HG03139 (cell line): ENCODE measurements around the gene TMEM242.

Source experiments
- ATAC-seq: cut with Tn5 transposase; IDR thresholded peaks from one replicate; pipeline ENCODE4 v1.9.1; 2021; ENCODE audit not compliant: unreplicated experiment

The TMEM242 gene

GRCh38 chr6:157291356-157291755, 32.0 kb downstream of the TMEM242 start:
- no peak for ATAC-seq

DNA sequence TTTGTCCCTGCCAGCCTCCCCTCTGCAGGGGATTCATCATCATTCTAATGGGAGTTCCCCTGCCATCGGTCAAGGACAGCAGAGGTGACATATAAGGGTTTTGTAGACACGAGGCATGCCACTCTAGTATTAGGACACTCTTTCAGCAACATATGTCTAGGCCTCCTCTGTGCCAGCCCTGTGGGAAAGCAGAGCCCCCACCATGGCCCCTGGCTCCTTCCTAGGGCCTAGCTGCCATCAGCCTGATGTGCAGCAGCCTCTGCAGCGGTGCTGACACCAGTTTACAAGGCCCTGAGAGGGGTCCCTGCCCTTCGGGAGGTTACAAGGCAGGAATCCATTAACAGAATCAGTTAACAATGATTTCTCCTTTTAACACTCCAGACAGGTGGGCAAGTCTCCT, 32.5 kb downstream of the TMEM242 start:
- ATAC-seq: no peak

- no peak for ATAC-seq
These were observed 33.6 kb downstream of the TMEM242 start for GRCh38 chr6:157289764-157290163.

DNA sequence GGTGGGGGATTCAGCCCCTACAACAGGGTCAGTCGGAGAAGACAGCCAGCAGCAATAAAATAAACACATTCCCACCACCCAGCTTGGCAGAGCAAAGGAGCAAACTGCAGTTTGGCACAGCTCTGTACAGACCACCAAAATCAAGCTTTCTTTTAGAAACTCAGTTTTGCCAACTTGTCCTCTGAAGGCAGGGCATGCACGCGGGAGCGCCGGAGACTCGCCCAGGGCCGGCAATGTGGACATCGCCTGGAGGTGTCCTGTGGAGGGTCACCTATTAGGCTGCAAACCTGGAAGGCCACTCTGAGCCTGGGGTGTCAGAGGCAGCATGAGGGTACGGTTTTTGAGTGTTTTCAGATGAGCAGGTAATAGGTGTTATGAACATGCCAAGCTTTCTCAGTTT, 34.7 kb downstream of the TMEM242 start:
- no peak for ATAC-seq

DNA sequence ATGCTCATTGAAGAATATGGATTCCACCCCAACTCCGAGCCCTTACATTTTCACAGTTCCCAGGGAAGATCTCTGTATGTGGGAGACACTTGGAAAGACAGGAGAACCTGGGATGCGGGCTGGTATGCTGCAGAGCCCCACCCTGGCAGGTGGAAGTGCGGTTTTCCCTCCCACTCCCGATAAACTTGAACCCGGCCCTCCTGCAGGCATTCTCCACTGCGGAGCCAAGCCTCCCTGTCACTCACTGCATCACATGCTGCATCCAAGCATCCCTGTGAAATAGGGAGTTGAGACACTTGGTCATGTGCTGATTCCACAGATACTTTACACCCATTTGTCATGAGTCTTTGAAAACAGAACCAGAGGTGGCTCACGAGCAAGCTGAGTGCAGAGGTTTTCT, 35.4 kb downstream of the TMEM242 start:
- no peak for ATAC-seq

DNA sequence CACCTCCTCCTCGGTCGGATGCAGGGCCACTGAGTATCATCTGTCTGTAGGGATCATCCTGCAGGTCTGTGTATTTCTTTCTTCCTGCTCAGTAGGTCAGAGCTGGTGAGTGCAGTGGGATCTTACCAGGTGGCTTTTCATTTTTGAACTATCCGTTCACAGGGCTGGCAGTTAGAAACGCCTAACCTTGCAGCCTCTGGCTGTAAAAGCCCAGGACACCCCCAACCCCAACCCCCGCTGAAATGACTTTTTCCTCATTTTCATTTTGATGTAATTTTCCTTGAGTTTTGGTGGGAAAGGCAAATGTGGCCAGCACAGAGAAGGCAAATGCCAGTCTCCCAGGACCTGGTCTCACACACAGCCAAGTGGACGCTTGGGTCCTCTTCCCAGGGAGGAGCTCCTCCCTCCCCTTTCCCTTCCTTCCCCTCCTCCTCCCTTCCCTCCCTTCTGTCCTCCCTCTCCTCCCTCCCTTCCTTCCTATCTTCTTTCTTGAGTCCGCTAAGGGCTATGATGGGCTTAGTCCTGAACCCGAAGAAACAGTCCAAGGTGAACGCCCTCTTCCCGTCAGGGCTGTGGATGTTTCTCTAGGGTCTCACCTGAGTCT, 36.0 kb downstream of the TMEM242 start:
- no peak for ATAC-seq

GRCh38 chr6:157285422-157285779, 37.9 kb downstream of the TMEM242 start:
- no peak for ATAC-seq

- ATAC-seq: no peak
These were observed 38.4 kb downstream of the TMEM242 start for GRCh38 chr6:157284738-157285421.

DNA sequence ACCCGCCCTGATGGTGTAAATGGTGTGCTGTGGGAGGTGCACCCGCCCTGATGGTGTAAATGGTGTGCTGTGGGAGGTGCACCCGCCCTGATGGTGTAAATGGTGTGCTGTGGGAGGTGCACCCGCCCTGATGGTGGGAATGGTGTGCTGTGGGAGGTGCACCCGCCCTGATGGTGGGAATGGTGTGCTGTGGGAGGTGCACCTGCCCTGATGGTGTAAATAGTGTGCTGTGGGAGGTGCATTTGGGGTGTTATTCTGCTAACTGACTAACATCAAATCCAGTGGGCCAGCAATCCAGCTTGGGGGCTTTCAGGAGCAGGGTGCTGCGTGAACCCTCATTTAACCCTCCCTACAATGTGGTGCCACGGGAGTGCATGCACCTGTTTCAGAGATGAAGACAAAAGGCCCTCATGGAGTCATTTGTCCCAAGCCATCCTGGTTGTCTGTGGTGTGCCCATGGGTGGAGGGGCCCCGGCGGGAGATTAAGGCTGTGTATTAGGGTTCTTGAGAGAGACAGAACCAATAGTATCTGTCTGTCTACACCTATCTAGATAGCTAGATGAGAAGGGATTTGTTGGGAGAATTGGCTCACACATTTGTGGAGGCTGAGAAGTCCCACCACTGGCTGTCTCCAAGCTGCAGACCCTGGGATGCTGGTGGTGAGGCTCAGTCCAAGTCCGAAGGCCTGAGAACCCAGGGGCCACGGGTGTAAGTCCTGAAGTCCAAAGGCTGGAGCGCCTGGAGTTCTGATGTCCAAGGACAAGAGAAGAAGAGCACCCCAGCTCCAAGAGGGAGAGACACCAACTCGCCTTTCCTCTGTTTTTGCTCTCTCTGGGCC, 39.2 kb downstream of the TMEM242 start:
- ATAC-seq: no peak

DNA sequence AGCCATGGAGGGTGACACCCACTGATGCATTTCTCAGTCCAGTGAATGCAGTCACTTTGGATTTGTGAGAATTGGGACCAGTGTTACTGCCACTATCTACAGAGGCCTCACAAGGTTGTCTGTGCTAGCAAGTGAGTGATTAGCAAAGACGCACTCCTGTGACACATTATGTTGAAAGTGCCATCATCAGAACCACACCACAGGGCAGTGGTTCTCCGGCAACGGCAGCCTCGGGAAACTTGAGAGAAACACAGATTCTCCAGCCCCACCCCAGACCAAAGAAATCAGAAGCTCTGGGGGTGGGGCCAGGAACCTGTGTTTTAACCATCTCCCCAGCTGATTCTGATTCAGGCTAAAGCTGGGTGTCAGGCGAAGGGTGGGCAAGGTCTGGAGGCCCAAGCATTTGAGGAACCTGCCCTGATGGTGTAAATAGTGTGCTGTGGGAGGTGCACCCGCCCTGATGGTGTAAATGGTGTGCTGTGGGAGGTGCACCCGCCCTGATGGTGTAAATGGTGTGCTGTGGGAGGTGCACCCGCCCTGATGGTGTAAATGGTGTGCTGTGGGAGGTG, 39.9 kb downstream of the TMEM242 start:
- ATAC-seq: no peak

DNA sequence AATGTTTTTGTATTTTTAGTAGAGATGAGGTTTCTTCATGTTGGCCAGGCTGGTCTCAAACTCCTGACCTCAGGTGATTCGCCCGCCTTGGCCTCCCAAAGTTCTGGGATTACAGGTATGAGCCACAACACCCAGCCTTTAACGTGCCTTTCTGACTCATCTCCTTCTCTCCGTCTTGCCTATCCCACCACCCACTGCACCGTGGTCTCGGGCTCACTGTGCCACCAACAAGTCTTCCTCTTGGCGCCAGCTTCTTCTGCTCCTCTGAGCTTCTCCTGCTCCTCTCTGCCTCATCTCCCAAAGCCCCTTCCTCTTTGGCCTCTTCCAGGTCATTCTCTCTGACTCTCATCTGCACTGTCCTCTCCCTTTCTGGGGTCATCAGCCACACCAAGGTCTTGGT, 41.0 kb downstream of the TMEM242 start:
- ATAC-seq: no peak

DNA sequence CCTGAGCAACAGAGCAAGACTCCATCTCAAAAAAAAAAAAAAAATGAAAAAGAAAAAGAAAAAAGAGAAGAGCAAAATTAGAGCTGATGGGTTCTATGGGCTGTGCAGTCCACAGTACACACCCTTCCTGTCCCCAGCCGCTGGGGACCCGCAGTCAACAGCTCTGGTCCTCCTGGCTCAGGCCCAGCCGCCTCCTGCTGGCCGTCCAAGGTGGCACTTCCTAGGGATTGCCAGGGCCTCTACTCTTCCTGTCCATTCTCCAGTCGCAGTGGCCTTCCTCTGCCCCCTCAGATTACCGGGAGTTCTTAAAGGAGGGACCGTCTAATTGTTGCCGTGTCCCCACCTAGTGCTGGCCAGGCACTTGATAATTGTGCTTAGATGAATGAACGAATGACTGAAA, 41.7 kb downstream of the TMEM242 start:
- ATAC-seq: no peak

DNA sequence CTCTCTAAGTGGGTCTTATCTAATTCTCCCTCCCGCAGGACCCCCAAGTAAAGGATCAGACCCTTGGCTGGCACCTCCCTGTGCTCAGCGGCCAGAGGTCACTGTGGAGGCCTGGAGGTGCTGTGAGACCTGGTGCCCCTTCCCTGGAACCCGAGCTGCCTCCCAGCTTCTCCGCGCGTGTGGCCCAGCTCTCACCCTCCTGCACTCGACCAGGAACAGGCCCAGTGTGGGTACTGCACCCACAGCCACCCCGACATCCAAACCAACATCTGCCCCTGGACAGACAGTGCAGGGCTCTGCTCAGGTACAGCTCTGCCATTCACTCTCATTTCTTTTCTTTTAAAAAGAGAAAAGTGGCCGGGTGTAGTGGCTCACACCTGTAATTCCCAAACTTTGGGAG, 42.4 kb downstream of the TMEM242 start:
- no peak for ATAC-seq

GRCh38 chr6:157280157-157280556, 43.2 kb downstream of the TMEM242 start:
- ATAC-seq: no peak

- ATAC-seq: no peak
These were observed 45.1 kb downstream of the TMEM242 start for GRCh38 chr6:157278171-157278570.

GRCh38 chr6:157276731-157277130, 46.6 kb downstream of the TMEM242 start:
- ATAC-seq: no peak

DNA sequence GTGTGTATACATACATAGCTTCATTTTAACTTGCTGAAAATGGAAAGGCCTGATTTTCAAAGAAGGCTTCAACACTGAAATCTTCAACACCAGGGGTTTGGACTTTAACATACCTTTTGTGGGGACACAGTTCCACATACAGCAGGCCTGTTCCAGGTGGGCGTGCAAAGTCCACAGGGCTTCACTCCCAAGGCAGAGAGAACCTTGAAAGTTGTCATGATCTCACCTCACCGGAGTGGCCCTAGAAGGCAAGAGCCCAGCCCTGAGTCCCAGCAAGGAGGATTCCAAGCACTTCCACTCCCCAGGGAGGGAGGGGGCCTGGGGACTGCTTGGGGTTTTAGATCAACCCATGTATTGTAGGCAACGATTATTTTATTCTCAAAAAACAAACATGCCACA, 47.2 kb downstream of the TMEM242 start:
- no peak for ATAC-seq

- peak; percentile 91 for ATAC-seq
These were observed 48.7 kb downstream of the TMEM242 start for GRCh38 chr6:157274471-157275226.

- ATAC-seq: no peak
These were observed 49.4 kb downstream of the TMEM242 start for GRCh38 chr6:157273756-157274470.
